OCI-M1 (cell line): ENCODE measurements around the gene COL6A5.
A peak's percentile ranks its signal among the peaks of the same experiment; 100 is the strongest.
"Not testable (repeated sequence)": the region's sequence is repeated elsewhere in the genome, so short reads cannot be mapped to it uniquely, and the experiment has no call there.

Experiments used
- DNase-seq: peaks from one replicate; lab custom pipeline; 2025; lab: John Stamatoyannopoulos, UW

Gene COL6A5

DNA sequence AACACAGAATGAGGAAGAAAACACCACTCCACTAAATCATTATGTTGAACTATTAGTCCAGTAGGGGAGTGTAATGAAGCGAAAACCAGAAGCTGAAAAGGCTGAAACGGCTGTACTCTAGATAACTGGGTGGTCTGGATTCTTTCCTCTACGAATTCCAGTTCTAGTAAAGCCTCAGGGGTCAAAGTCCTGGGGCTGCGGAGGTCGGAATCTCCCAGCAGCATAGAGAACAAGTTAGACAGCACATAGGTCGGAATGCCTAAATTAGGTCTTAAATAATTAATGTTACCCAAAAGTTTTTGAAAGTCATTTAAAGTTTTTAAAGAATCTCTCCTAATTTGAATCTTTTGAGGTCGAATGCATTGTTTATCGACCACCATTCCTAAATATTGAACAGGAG lies 102.7 kb downstream of the COL6A5 start:
- not testable (repeated sequence) for DNase-seq

DNA sequence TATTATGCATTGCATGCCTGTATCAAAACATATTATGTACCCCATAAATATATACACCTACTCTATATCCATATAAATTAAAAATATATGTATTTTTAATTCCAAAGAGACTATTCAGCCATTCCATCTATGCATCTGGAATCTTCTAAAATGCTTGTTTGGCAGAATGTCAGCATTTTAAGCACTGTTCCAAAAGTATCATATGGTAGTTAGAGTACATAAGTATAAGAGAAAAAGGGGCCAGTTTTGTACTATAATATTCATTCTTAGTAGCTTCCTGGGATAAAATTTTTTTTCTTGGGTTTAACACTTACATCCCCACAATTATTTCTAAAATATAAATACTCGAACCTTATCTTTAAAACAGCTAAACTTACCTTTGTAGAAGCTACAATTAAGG lies 111.1 kb downstream of the COL6A5 start:
- DNase-seq = no peak

GRCh38 chr3:130457671-130458070 lies 112.2 kb downstream of the COL6A5 start:
- no peak for DNase-seq

GRCh38 chr3:130459944-130460343 lies 114.5 kb downstream of the COL6A5 start:
- DNase-seq = no peak

DNA sequence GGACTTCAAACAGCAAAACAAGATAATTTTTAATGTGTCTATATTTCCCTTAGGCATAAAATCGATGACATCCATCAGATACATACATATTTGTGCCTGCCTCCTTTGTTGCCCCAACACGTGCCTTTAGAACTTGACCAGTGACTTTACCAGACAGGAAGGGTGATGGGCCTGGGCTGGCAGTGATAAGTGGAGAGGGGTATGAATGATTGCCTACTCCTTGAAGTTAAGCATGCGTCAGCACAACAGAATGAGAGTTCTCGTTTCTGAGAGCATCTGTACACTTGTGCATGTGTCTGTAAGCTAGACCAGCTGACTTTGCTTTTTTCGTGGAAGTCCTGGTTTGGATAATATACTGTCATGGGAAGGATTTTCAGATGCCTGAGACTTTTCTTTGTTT lies 116.6 kb downstream of the COL6A5 start:
- DNase-seq = peak; percentile 90

DNA sequence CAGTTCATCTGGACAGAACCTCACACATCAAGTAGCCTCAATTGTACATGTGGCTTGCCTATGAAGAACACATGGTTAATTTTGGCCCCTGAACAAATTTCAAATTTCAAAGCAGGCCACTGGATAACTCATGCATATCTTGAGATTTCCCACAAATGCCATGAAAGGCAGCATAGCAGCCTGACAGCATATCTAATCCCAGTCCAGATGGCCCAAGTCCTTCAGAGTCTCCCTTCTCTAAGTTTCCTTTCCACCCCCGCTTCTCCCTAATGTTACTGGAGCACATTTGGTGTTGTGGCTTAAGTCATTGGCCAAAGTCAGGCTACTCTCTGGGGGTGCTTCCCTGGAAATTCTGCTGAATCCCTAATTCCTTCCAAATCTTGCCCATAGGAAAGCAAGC lies 117.7 kb downstream of the COL6A5 start:
- DNase-seq = no peak

- DNase-seq = peak; percentile 63
Measured at GRCh38 chr3:130465521-130465920, 120.0 kb downstream of the COL6A5 start.

DNA sequence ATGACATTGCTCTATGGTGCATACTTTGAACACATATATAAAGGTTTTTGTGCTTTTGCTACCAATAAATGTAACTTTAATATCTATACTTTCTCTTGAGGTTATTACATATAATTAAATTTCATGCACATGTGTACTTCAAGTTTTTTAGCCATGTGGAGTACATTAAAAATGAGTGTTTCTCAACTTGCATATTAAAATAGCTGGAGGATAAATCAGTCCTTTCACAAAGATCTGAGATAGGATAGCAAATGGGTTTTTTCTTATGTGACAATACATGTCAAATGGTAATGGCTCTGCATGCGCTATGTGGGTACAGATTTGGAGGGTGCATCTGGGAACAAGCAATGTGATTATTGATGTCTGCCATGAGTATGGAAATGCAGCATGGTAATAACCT lies 122.8 kb downstream of the COL6A5 start:
- no peak for DNase-seq

- DNase-seq = no peak
Measured at GRCh38 chr3:130470126-130470525, 124.7 kb downstream of the COL6A5 start.

DNA sequence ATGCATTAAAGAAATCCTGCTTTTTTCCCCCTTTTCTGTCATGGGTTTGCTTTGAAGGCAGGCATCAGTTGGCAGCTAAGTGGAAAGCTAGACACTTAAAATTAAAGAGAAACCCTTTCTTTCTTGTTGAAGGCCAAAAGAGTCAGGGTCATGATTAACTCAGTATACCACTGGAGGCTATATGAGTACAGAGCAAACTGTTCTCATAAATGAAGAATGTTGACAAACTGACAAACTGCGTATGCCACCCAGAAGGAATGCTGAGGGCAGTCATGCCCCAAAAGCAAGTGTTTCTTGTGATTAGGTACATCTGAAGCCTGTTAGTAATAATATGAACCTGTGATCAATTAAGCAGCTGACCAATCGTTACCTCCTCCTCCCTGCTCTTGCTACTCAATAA lies 127.9 kb downstream of the COL6A5 start:
- DNase-seq = no peak

GRCh38 chr3:130480736-130481135 lies 135.3 kb downstream of the COL6A5 start:
- peak; percentile 31 for DNase-seq

DNA sequence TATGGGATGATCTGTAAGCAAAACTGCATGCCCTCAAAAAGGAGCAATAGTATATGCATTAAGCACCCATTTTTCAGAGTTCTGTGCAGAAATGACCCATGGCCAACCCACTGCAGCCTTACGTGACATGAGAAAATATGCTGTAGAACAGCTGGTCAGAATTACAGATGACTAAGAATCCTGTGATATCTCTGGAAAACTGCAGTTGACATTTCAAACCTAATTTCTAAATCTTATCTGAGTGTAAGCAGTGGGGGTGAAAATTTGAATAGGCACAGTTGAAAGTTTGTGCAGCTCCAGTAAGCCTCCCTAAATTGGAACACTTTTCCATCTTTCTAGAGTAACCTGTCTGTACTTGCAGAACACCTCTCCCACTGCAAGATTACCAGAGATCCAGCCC lies 142.8 kb downstream of the COL6A5 start:
- no peak for DNase-seq

- no peak for DNase-seq
Measured at GRCh38 chr3:130488769-130489450, 143.4 kb downstream of the COL6A5 start.

GRCh38 chr3:130490241-130490640 lies 144.8 kb downstream of the COL6A5 start:
- no peak for DNase-seq

DNA sequence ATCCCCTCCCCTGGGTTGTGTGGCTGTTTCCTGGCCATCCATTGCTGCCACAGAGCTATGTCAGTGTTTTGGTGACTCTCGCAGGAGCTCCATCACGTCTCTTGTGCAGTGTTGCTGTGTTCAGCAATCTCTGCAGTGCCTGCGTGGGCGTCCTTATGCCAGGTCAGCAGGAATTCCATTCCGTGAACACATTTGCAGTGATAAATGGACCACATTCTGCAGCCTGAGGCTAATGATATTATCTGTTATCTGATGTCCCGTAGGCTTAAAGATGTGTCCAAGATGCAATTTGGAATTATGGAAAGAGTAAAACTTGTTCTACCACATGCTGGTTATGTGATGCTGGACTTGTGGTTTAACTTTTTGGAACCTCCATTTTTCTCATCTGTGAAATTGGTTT lies 146.0 kb downstream of the COL6A5 start:
- DNase-seq = no peak

DNA sequence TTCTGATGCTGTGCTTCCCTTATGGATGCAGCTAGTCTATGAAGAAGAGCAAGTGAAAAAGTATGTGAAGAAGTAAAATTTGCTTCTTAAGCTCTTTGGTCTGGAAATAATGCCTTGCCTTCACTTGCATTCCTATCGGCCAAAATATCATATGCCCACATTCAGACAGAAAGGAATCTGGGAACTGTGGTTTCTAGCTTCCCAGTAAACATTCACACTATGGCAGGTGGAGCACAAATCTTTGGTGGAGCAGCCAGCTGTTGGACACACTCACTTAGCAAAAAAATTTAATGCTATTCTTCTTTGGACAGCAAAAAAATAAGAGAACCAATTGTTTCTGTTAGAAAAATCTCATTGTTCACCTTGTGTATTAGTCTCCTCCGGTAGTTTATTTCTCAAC lies 159.2 kb downstream of the COL6A5 start:
- DNase-seq = no peak

GRCh38 chr3:130506031-130506430 lies 160.6 kb downstream of the COL6A5 start:
- no peak for DNase-seq

DNA sequence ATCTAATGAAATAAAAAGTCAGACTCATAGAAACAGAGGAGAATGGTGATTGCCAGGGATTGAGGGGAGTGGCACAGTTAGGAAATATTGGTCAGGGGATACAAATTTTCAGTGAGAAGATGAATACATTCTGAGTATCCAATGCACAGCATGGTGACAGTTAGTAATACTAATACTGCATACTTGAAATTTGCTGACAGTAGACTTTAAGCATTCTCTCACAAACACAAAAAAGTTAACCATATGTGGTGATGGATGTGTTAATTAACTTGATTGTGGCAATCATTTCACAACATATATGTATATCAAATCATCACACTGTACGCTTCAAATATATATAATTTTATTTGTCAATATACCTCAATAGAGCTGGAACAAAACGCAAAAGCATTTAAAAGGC lies 162.3 kb downstream of the COL6A5 start:
- no peak for DNase-seq

- DNase-seq = no peak
Measured at GRCh38 chr3:130509008-130509407, 163.5 kb downstream of the COL6A5 start.

DNA sequence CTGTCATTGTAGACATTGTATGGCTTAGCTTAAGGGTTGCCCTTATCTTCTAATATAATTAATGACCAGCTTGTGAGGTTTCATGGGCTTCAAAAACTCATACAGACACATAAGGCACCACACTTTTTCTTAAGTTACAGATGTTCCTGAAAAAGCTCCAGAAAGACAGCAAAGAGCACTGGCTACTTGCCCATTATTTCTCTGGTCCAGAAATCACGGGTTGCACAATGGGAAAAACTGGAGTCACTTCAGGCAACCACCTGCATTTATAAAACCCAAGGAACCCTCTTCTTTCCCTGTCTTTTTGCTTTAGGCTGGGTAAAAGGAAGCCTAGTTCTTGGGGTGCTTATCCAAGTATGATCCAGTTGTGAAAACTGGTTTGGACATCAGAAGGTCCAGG lies 169.2 kb downstream of the COL6A5 start:
- DNase-seq = no peak

DNA sequence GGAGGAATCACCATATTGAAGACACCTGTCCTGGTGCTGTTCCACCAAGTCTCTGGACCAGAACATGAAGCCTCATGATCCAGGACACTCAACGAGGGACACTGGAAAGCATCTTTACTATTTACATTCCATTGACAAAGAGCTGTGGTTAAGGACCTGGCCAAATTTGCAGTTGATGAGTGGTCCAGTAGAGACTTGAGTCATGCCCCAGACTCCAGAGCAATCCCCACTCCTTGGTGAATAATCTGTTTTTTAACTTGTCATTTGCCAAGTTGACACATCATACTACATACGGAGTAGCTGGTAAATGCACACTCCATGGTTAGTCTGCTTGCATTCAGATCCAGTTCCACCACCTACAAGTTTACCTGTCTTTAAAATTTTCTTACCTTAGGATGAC lies 170.3 kb downstream of the COL6A5 start:
- no peak for DNase-seq

- DNase-seq = no peak
Measured at GRCh38 chr3:130516645-130517512, 171.4 kb downstream of the COL6A5 start, which contains the start of gene COL6A6. Gene COL6A6 (plus strand): TSS chr3:130517177. CDS start chr3:130560365, 43,188 bp downstream.

- DNase-seq = no peak
Measured at GRCh38 chr3:130517602-130518001, 172.1 kb downstream of the COL6A5 start.
